Aorta (tissue), 5 donors: ENCODE results near the gene ADCY6. TPM values are rescaled to one million over a fixed set of nuclear protein-coding genes. Genes with fewer than 3 reads are reported as not detected.
"Not testable (repeated sequence)": the region's sequence is repeated elsewhere in the genome, so short reads cannot be mapped to it uniquely, and the experiment has no call there.

Source experiments
- ATAC-seq: fragments of 200-7000 bp; cut with Tn5 transposase; one replicate; pipeline ENCODE4 v1.9.1; 2022; ENCODE audit warnings: moderate library complexity; ENCODE audit not compliant: low FRiP score
- DNase-seq, 2 donors: peaks; one replicate each; pipeline ENCODE4 v3.0.0-alpha.2; 2020
- H3K27ac ChIP-seq, 2 donors: one replicate each; pipeline ENCODE4 v1.5.1; 2013; ENCODE audit warnings: low read length in 2 of 2, mild to moderate bottlenecking in 2 of 2, moderate library complexity in 2 of 2, control low read depth in 1 of 2, inconsistent platforms in 1 of 2, low read depth in 1 of 2
- H3K27me3 ChIP-seq, 2 donors: one replicate each; pipeline ENCODE4 v1.6.1; 2013; ENCODE audit warnings: control low read depth in 1 of 2, low read length in 1 of 2, mild to moderate bottlenecking in 1 of 2, moderate library complexity in 1 of 2; ENCODE audit not compliant: insufficient read depth in 2 of 2, control insufficient read depth in 1 of 2
- H3K36me3 ChIP-seq, 2 donors: one replicate each; pipeline ENCODE4 v1.6.1; 2013; ENCODE audit warnings: control low read depth in 1 of 2, low read length in 1 of 2, mild to moderate bottlenecking in 1 of 2; ENCODE audit not compliant: insufficient read depth in 2 of 2, control insufficient read depth in 1 of 2
- H3K4me1 ChIP-seq, 2 donors: one replicate each; pipeline ENCODE4 v1.6.1; 2013; ENCODE audit warnings: low read length in 2 of 2, control low read depth in 1 of 2, mild to moderate bottlenecking in 1 of 2, moderate library complexity in 1 of 2; ENCODE audit not compliant: insufficient read depth in 2 of 2, control insufficient read depth in 1 of 2
- H3K4me3 ChIP-seq, 2 donors: one replicate each; pipeline ENCODE4 v1.5.1; 2013; ENCODE audit warnings: low read length in 2 of 2, control low read depth in 1 of 2, mild to moderate bottlenecking in 1 of 2
- H3K9me3 ChIP-seq: one replicate; pipeline ENCODE4 v1.6.1; 2013; ENCODE audit warnings: mild to moderate bottlenecking, low read length; ENCODE audit not compliant: control insufficient read depth
- WGBS, 2 donors: extraction: QIAGEN DNeasy Blood & Tissue Kit; methylation state at CpG; one replicate each; pipeline ENCODE4 v1.1.7; 2013; 5-methylcytosine and 5-hydroxymethylcytosine counted together
- intact Hi-C, 2 donors: fragments of 100-400 bp; cut with DNase I; formaldehyde crosslinking; loops; one replicate each; pipeline versions ENCODE4 v1.14.2 to v1.15.0; 2022
- microRNA-seq, 2 donors: library from miRNA; unstranded; fragments of <30 nt; microRNA quantifications; one replicate each; pipeline ENCODE4 v1.2.0, GENCODE V29; 2020
- polyA plus RNA-seq, 2 donors: library from polyadenylated mRNA; stranded (reverse); fragments of 200-250 nt; gene quantifications; one replicate each; pipeline ENCODE4 v1.2.3, GENCODE V29; 2013
- total RNA-seq, 2 donors: library from RNA; stranded (reverse); fragmentation: NEBNext Ultra II Directional; extraction: Animal tissue kit (Norgen Biotek cat#: 25700); gene quantifications; one replicate each; pipeline ENCODE4 v1.2.1, GENCODE V29; 2021
- donor health status: healthy with polysubstance abuse.
- donor health status: Bipolar disorder and iron deficiency.
- donor health status: DM: no; HTN: no; CAD: no.
- donor health status: DM: no; HTN: no; CAD: no.
- donor health status: DM: yes; HTN: yes; CAD: no.

ADCY6 gene
- total and polyA plus RNA-seq, 4 donors = 12.9 to 89.7 (median 76.3) TPM

- H3K4me3 ChIP-seq, H3K27ac ChIP-seq, intact Hi-C loops, H3K27me3 ChIP-seq, H3K36me3 ChIP-seq, ATAC-seq, H3K4me1 ChIP-seq, H3K9me3 ChIP-seq, DNase-seq: not testable (repeated sequence)
- WGBS, 2 donors = 69 to 73% methylated on average over 4 of the region's 4 CpGs
These were observed 69.9 kb downstream of the ADCY6 start for GRCh38 chr12:48719002-48719401.

DNA sequence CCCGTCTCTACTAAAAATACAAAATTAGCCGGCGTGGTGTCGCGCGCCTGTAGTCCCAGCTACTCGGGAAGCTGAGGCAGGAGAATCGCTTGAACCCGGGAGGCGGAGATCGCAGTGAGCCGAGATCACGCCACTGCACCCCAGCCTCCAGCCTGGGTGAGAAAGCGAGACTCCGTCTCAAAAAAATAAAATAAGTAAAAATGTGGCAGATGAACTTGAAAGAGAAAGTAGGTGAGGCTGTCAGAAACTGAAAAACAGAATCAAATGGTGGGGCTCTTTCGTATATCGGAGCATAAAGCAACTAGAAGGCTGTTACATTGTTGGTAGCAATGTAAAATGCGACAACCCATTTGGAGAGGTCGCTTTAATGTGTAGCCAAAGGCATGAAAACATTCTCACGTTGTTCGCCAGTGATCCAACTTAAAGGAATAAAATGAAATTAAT, 71.6 kb downstream of the ADCY6 start:
- no peaks in the 10 kb centered on the region for H3K9me3 ChIP-seq
- ATAC-seq = no peak
- intact Hi-C loops = no loop called here
- WGBS, 2 donors = 8% methylated on average over 21 of the region's 21 CpGs
- no peaks in the 10 kb centered on the region for H3K36me3 ChIP-seq
- no peaks in the 10 kb centered on the region for H3K27me3 ChIP-seq
- H3K27ac ChIP-seq = peak overlapping the region in 1 of 2 donors; percentile 36
- peaks cover 0 to 3% of the 10 kb centered on the region in 2 donors for H3K4me1 ChIP-seq
- no peak for DNase-seq
- peak overlapping the region; percentile 6 to 37 for H3K4me3 ChIP-seq

DNA sequence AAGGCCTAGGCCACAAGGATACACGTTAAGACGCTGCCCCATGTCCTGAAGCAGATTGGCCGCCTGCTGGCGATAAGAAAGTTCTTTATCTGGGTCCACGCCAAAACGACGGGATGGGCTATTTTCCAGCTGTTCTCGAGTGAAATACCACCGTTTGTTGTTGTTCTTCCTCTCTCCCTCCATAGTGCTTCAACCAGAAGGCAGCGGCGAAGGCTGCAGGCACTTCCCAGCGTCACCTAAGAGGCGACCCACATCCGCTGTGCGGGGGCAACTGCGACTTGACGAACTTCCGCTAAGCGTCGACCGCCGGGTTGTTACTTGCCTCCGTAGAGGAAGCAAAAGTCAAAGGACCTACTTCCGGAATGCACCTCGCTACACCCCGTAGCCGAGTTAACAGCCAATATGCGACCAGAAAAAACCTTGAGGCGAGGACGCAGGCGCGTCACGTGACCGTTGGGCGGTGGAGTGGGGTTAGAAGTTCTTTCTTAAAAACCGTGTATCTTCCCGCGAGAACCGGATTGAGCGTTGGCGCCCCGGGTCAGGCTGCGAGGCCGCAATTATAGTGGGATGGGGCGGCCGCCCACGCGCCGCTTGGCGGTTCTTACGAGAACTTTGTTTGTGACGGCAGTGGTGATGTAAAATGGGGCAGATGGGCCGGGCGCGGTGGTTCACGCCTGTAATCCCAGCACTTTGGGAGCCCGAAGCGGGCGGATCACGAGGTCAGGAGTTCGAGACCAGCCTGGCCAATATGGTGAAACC, 72.2 kb downstream of the ADCY6 start, which contains the start of gene CCNT1:
CCNT1 (minus strand) TSS at position 215 of the 759 bp plus-strand sequence; CDS start at position 183, 32 bp downstream.
- H3K27ac ChIP-seq = peak within 1 kb of the TSS; percentile 31 to 91
- peak within 1 kb of the TSS; percentile 61 to 81 for H3K4me3 ChIP-seq
- H3K9me3 ChIP-seq = no peaks in the 10 kb centered on the region
- H3K27me3 ChIP-seq = no peaks in the 10 kb centered on the region
- 0% methylated on average over 57 to 61 of the region's 61 CpGs for WGBS, 2 donors
- peaks cover 0 to 3% of the 10 kb centered on the region in 2 donors for H3K4me1 ChIP-seq
- peak; percentile 100 for DNase-seq
- intact Hi-C loops = loop anchor here in 1 of 2 donors (1.0 kb wide), 1 partner anchor 34 kb away; the partner anchor contains the start of gene KANSL2
- peak; percentile 97 for ATAC-seq
- H3K36me3 ChIP-seq = no peaks in the 10 kb centered on the region

Small RNAs within 50 kb of the gene (microRNA-seq; reads per million reads assigned to microRNA genes)
- 1.2 to 3.0 reads per million in 2 donors for gene MIR4701

Other genes with a start within 250 kb of the ADCY6 start
- gene LALBA, start 219.0 kb downstream of the ADCY6 start, total RNA-seq = not detected
- gene LALBA, start 219.0 kb downstream of the ADCY6 start, polyA plus RNA-seq = not detected
- gene KANSL2, start 106.9 kb downstream of the ADCY6 start, total RNA-seq = 10 to 100 TPM; 23.4 to 25.6 TPM
- 10 to 100 TPM; 18.7 to 31.0 TPM for gene KANSL2, start 106.9 kb downstream of the ADCY6 start, polyA plus RNA-seq
- 10 to 100 TPM; 36.7 to 42.0 TPM for gene CCNT1, start 72.4 kb downstream of the ADCY6 start, total RNA-seq
- 1 to 10 TPM; 3.9 to 7.4 TPM for gene CCNT1, start 72.4 kb downstream of the ADCY6 start, polyA plus RNA-seq
- gene CACNB3, start 29.4 kb upstream of the ADCY6 start, total RNA-seq = 10 to 100 TPM; 20.5 to 30.8 TPM
- 10 to 100 TPM in 1 of 2 donors, 1 to 10 TPM in 1; 7.3 to 39.3 TPM for gene CACNB3, start 29.4 kb upstream of the ADCY6 start, polyA plus RNA-seq
- 10 to 100 TPM; 52.2 to 77.2 TPM for gene DDX23, start 63.1 kb upstream of the ADCY6 start, total RNA-seq
- gene DDX23, start 63.1 kb upstream of the ADCY6 start, polyA plus RNA-seq = 10 to 100 TPM; 25.9 to 48.1 TPM
- gene RND1, start 76.8 kb upstream of the ADCY6 start, total RNA-seq = 1 to 10 TPM; 3.7 TPM
- under 1 TPM; 0.56 to 0.88 TPM for gene RND1, start 76.8 kb upstream of the ADCY6 start, polyA plus RNA-seq
- gene FKBP11, start 136.4 kb upstream of the ADCY6 start, total RNA-seq = 10 to 100 TPM; 35.7 to 41.4 TPM
- 10 to 100 TPM; 14.3 to 51.3 TPM for gene FKBP11, start 136.4 kb upstream of the ADCY6 start, polyA plus RNA-seq
- 100 to 1,000 TPM; 153 to 155 TPM for gene ARF3, start 168.4 kb upstream of the ADCY6 start, total RNA-seq
- 10 to 100 TPM; 65.3 to 65.5 TPM for gene ARF3, start 168.4 kb upstream of the ADCY6 start, polyA plus RNA-seq
- gene WNT10B, start 182.6 kb upstream of the ADCY6 start, total RNA-seq = 1 to 10 TPM in 1 of 2 donors, under 1 TPM in 1; 0.55 to 4.9 TPM
- gene WNT10B, start 182.6 kb upstream of the ADCY6 start, polyA plus RNA-seq = not detected
- not detected for gene WNT1, start 189.2 kb upstream of the ADCY6 start, total RNA-seq
- gene WNT1, start 189.2 kb upstream of the ADCY6 start, polyA plus RNA-seq = not detected
- gene DDN, start 210.3 kb upstream of the ADCY6 start, total RNA-seq = under 1 TPM in 1 of 2 donors, not detected in 1; 0.10 TPM
- under 1 TPM in 1 of 2 donors, not detected in 1; 0.50 TPM for gene DDN, start 210.3 kb upstream of the ADCY6 start, polyA plus RNA-seq
- gene PRKAG1, start 229.7 kb upstream of the ADCY6 start, total RNA-seq = 10 to 100 TPM; 44.8 to 50.6 TPM
- gene PRKAG1, start 229.7 kb upstream of the ADCY6 start, polyA plus RNA-seq = 10 to 100 TPM; 48.0 to 57.1 TPM